Vagina (tissue), 2 donors: ENCODE results near the gene SORCS1.

Experiments
- POLR2A ChIP-seq, 2 donors: fragments of 450-650 bp; IDR thresholded peaks; one replicate each; pipeline ENCODE4 v1.6.1; 2017; ENCODE audit warnings: antibody characterized with exemption in 2 of 2, mild to moderate bottlenecking in 2 of 2, moderate library complexity in 2 of 2
- POLR2AphosphoS5 ChIP-seq, 2 donors: sonication (generic); formaldehyde crosslinking; IDR thresholded peaks; one replicate each; pipeline ENCODE4 v1.9.0; 2017; ENCODE audit warnings: antibody characterized with exemption in 2 of 2, mild to moderate bottlenecking in 2 of 2, low read depth in 1 of 2; ENCODE audit not compliant: insufficient read depth in 1 of 2
- TF ChIP-seq, protein P1 (sequence below), 3 experiments: fragments of 450-650 bp in 2 of 3; fragments of 200-600 bp in 1 of 3; sonication (generic) in 1 of 3; IDR thresholded peaks; one replicate each; pipeline ENCODE4 v1.5.1; 2017 to 2019; ENCODE audit warnings: antibody characterized with exemption in 3 of 3, mild to moderate bottlenecking in 2 of 3, moderate library complexity in 2 of 3

DNA sequence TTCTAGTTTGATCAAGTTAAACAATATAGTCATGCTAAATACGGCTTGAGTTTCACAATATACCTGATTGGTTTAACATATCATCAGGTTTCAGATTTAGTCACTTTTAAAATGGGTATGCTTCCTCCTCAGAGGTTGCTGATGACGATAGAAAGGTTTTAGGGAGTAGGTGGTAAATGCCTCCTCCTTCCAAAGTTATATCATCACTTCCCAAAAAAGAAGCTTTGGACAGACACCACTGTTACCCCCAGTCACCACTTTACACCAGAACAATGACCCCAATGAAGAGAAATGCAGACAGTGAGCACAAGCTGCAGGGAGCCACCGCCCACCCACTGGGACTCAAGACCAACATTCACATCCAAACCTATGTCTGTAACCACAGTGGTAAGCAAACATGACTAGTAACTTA, 244.6 kb downstream of the SORCS1 start:
- TF ChIP-seq, protein P1, sequence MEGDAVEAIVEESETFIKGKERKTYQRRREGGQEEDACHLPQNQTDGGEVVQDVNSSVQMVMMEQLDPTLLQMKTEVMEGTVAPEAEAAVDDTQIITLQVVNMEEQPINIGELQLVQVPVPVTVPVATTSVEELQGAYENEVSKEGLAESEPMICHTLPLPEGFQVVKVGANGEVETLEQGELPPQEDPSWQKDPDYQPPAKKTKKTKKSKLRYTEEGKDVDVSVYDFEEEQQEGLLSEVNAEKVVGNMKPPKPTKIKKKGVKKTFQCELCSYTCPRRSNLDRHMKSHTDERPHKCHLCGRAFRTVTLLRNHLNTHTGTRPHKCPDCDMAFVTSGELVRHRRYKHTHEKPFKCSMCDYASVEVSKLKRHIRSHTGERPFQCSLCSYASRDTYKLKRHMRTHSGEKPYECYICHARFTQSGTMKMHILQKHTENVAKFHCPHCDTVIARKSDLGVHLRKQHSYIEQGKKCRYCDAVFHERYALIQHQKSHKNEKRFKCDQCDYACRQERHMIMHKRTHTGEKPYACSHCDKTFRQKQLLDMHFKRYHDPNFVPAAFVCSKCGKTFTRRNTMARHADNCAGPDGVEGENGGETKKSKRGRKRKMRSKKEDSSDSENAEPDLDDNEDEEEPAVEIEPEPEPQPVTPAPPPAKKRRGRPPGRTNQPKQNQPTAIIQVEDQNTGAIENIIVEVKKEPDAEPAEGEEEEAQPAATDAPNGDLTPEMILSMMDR (IDR thresholded peaks at IDR 0.05): no peak
- TF ChIP-seq POLR2A (IDR thresholded peaks at IDR 0.05) (no peak), POLR2AphosphoS5 (IDR thresholded peaks at IDR 0.05; ENCODE audit: insufficient read depth in 1 of 2, low read depth in 1 of 2) (no peak)
